ENCODE data around the gene TNFAIP6. TPM values are rescaled to one million over a fixed set of nuclear protein-coding genes. Genes with fewer than 3 reads are reported as not detected.

The TNFAIP6 gene
- total and polyA plus RNA-seq, 2 donors (not counting 1 experiment from before 2014, with no cell fraction given), result not detected

DNA sequence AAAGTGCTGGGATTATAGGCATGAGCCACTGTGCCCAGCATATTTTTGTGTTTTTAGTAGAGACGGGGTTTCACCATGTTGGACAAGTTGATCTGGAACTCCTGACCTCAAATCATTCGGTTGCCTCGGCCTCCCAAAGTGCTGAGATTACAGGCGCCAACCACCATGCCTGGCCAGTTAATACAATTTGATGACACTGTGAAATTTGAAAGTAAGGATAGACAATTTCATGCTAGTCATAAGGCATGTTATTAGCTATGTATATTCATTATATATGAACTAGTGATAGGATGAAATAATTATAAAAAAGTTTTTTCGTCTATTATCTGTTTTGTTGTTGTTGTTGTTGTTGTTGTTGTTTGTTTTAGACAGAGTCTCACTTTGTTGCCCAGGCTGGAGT lies 43.8 kb downstream of the TNFAIP6 start:
- H3K27me3 ChIP-seq (replicated peaks in 1 of 4; ENCODE audit: control extremely low read depth in 1 of 4, control insufficient read depth in 3 of 4, insufficient read depth in 4 of 4, low read length in 3 of 4), result no peaks in the 10 kb centered on the region
- intact Hi-C loops (cut with micrococcal nuclease), result no loop called here
- POLR2A ChIA-PET, result no interaction called here
- no peak overlapping the region for H3K4me3 ChIP-seq (ENCODE audit: control extremely low read depth in 1 of 5, extremely low read depth in 1 of 5, insufficient read depth in 1 of 5, low read depth in 2 of 5, low read length in 4 of 5)
- H3K27ac ChIP-seq (ENCODE audit: low read length in 2 of 2), result no peak overlapping the region
- H3K36me3 ChIP-seq (replicated peaks in 1 of 2; ENCODE audit: control extremely low read depth in 1 of 2, control insufficient read depth in 1 of 2, extremely low read depth in 1 of 2, insufficient read depth in 2 of 2, low read length in 1 of 2), result no peaks in the 10 kb centered on the region
- DNase-seq (no peak), ATAC-seq (ENCODE audit: low read depth) (no peak)
- no peak overlapping the region for H3K4me2 ChIP-seq (replicated peaks; ENCODE audit: low read depth, low read length, poor library complexity, severe bottlenecking)
- TF ChIP-seq EZH2 (IDR thresholded peaks at IDR 0.05; ENCODE audit: borderline replicate concordance, insufficient read depth, low read depth, low read length, poor library complexity, severe bottlenecking) (no peak), CTCF (IDR thresholded peaks at IDR 0.05) (no peak)
- H2AFZ ChIP-seq (ENCODE audit: insufficient read depth, low read depth, low read length, poor library complexity, severe bottlenecking), result no peak overlapping the region
- H3K27me3 Mint-ChIP-seq, result no peaks in the 10 kb centered on the region
- H3K4me1 Mint-ChIP-seq, result no peaks in the 10 kb centered on the region
- no peaks in the 10 kb centered on the region for H3K9me3 Mint-ChIP-seq (ENCODE audit: insufficient read depth)
- no peaks in the 10 kb centered on the region for H4K20me1 ChIP-seq (ENCODE audit: control insufficient read depth, insufficient read depth, low read length, poor library complexity, severe bottlenecking)
- H3K9me3 ChIP-seq (ENCODE audit: control extremely low read depth in 1 of 3, control insufficient read depth in 2 of 3, insufficient read depth in 1 of 3, low read length in 2 of 3), result no peaks in the 10 kb centered on the region
- no peaks in the 10 kb centered on the region for H3K4me1 ChIP-seq (ENCODE audit: control insufficient read depth in 2 of 2, insufficient read depth in 2 of 2, low read length in 2 of 2)
- CTCF ChIA-PET, result no interaction called here
- no peak overlapping the region for H3K9ac ChIP-seq (ENCODE audit: low read length)
- WGBS (ENCODE audit: insufficient coverage), result 100% methylated on average over 1 of the region's 5 CpGs
- no peak overlapping the region for H3K4me3 Mint-ChIP-seq
- H3K27ac Mint-ChIP-seq, result no peak overlapping the region
- H3K79me2 ChIP-seq (ENCODE audit: control insufficient read depth, insufficient read depth, low read length), result no peaks in the 10 kb centered on the region

DNA sequence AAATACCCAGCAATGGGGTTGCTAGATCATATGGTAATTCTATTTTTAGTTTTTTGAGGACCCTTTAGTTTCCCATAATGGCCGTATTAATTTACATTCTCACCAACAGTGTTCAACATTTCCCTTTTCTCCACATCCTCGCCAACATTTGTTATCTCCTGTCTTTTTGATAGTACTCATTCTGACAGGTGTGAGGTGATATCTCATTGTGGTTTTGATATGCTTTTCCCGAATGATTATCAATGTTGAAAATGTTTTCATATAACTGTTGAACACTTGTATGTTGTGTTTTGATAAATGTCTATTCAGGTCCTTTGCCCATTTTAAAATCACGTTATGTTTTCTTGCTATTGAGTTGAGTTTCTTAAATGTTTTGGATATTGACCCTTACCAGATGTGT lies 46.5 kb downstream of the TNFAIP6 start:
- POLR2A ChIA-PET, result interaction anchor here (0.7 to 1.0 kb wide), 2 partner anchors 114 to 142 kb away, joined by 3 read pairs; partner anchors contain the start of genes NMI and RBM43
- Mint-ChIP-seq H3K27ac (no peak overlapping the region), H3K4me3 (no peak overlapping the region), H3K4me1 (peaks cover 2% of the 10 kb centered on the region), H3K27me3 (no peaks in the 10 kb centered on the region), H3K9me3 (ENCODE audit: insufficient read depth) (no peaks in the 10 kb centered on the region)
- no CpG with 5 or more reads among the region's 4 CpGs for WGBS (ENCODE audit: insufficient coverage)
- no peak overlapping the region for H3K9ac ChIP-seq (ENCODE audit: low read length)
- H3K27ac ChIP-seq (ENCODE audit: low read length in 2 of 2), result no peak overlapping the region
- H3K4me2 ChIP-seq (replicated peaks; ENCODE audit: low read depth, low read length, poor library complexity, severe bottlenecking), result no peak overlapping the region
- TF ChIP-seq CTCF (IDR thresholded peaks at IDR 0.05) (no peak), EZH2 (IDR thresholded peaks at IDR 0.05; ENCODE audit: borderline replicate concordance, insufficient read depth, low read depth, low read length, poor library complexity, severe bottlenecking) (no peak)
- no peaks in the 10 kb centered on the region for H3K9me3 ChIP-seq (ENCODE audit: control extremely low read depth in 1 of 3, control insufficient read depth in 2 of 3, insufficient read depth in 1 of 3, low read length in 2 of 3)
- no peaks in the 10 kb centered on the region for H3K4me1 ChIP-seq (ENCODE audit: control insufficient read depth in 2 of 2, insufficient read depth in 2 of 2, low read length in 2 of 2)
- no peaks in the 10 kb centered on the region for H3K79me2 ChIP-seq (ENCODE audit: control insufficient read depth, insufficient read depth, low read length)
- no peak overlapping the region for H3K4me3 ChIP-seq (ENCODE audit: control extremely low read depth in 1 of 5, extremely low read depth in 1 of 5, insufficient read depth in 1 of 5, low read depth in 2 of 5, low read length in 4 of 5)
- H2AFZ ChIP-seq (ENCODE audit: insufficient read depth, low read depth, low read length, poor library complexity, severe bottlenecking), result no peak overlapping the region
- H4K20me1 ChIP-seq (ENCODE audit: control insufficient read depth, insufficient read depth, low read length, poor library complexity, severe bottlenecking), result no peaks in the 10 kb centered on the region
- no peaks in the 10 kb centered on the region for H3K27me3 ChIP-seq (replicated peaks in 1 of 4; ENCODE audit: control extremely low read depth in 1 of 4, control insufficient read depth in 3 of 4, insufficient read depth in 4 of 4, low read length in 3 of 4)
- CTCF ChIA-PET, result interaction anchor here (0.7 kb wide), 1 partner anchor 17 kb away, joined by 4 read pairs; no protein-coding TSS in a partner anchor
- DNase-seq (no peak), ATAC-seq (ENCODE audit: low read depth) (no peak)
- H3K36me3 ChIP-seq (replicated peaks in 1 of 2; ENCODE audit: control extremely low read depth in 1 of 2, control insufficient read depth in 1 of 2, extremely low read depth in 1 of 2, insufficient read depth in 2 of 2, low read length in 1 of 2), result no peaks in the 10 kb centered on the region
- intact Hi-C loops (cut with micrococcal nuclease), result no loop called here

All from B cell (primary cell).